GM10847 (cell line): ENCODE results near the gene LCN9.

Experiments
- POLR2A ChIP-seq: IDR thresholded peaks from 2 replicates; pipeline ENCODE4 v1.6.1; 2011; ENCODE audit not compliant: insufficient read length; ENCODE audit errors: extremely low read depth

The LCN9 gene

DNA sequence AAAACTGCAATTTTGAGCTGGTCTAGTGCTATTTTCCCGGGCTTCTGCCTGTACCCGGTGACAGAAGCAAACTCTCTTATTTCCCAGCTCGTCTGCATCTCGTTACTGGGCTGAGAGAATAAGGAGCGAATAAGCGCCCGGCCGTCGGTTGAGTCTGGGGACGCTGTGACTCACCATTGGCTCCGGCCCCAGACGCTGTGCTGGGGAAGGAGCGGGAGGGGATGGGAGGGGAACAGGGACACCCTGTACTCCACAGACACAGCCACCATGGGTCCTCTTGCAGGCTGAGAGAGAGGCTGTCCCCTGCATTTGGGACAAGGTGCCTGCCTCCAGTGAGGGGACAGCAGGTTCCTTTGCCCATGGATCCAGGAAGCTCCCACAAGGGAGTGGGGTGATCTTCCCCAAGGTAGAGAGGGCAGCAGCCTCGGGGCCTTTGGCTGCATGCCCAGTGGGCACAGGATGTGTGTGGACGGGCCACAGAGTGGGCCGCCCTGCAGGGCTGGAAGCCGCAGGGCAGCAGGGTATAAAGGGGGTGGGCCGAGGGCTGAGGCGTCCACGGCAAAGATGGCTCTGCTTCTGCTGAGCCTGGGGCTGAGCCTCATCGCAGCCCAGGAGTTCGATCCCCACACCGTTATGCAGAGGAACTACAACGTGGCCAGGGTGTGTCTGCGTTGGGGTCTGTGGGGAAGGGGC lies at the start of gene LCN9:
Gene LCN9, plus strand, starts transcription at position 552 of the 693 bp plus-strand sequence. Its CDS starts 13 bp downstream, at position 565.
- no peak for TF ChIP-seq POLR2A

- TF ChIP-seq POLR2A: no peak
Measured at GRCh38 chr9:135613946-135614805, 48.9 kb upstream of the LCN9 start.

DNA sequence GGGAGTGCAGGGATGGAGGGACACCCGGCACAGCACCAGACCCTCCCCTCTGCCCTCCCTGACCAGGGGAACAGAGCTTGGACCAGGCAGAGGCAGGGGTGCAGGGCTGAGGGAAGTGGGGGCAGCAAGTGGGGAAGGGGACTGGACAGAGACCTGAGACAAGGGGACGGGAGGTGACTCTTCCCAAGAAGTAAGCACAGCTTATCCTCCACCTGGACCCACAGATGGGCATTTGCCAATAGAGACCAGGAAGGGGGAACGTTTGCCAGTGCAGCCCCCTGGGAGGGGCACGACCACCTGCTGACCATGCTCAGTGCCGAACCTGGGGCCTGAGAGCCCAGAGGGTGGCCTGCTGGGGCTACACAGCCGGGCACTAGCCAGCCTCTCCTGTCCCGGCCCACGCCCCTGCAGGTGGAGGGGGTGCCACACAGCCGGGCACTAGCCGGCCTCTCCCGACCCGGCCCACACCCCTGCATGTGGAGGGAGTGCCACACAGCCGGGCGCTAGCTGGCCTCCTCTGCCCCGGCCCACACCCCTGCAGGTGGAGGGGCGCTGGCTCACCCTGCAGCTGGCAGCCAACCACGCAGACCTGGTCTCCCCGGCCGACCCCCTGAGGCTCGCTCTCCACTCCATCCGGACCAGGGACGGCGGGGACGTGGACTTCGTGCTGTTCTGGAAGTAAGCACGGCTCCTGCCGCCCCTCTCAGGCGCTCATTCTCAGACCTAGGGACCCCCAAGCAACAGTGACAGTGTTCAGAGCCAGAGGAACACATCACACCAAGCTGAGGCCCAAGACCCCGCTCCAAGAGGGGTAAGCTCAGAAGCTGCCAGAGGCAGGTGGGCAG lies 48.1 kb upstream of the LCN9 start:
- TF ChIP-seq POLR2A: no peak

- TF ChIP-seq POLR2A: no peak
Measured at GRCh38 chr9:135615666-135616618, 47.2 kb upstream of the LCN9 start.

GRCh38 chr9:135616619-135617537 lies 46.2 kb upstream of the LCN9 start:
- no peak for TF ChIP-seq POLR2A

DNA sequence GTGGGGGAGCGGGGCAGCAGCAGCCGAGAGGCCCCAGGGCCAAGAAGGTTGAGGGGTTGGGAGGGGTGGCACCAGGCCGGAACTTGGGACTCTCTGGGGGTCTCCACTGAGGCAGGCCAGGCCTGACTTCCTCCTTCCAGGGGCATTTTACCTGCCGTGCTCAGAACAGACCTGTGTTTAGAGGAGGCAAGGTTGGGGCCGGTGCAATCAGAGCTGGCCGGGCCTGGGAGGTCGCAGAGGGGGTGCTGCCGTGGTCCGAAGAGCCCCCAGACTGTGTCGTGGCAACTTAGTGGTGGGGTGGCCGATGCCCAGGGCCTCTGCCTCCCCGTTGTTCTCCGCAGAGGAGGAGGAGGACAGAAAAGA lies 45.6 kb upstream of the LCN9 start:
- TF ChIP-seq POLR2A: no peak

DNA sequence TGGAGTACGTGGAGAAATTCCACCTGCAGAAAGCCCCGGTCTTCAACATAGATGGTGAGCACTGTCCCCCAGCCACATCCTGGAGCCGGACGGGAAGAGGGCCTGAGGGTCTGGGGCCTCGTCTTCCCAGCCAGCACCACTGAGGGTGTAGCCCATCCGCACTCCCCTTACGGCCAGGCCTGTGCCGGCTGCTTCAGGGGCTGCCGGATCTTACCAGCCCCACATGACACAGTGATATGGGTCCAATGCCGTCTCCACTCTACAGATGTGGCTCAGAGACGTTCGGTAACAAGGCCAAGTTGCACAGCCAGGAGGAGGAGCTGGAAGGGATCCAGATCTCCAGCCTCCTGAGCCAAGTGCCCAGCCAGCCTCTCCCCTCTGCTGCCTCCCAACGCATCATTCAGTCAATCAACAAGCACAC lies 45.1 kb upstream of the LCN9 start:
- no peak for TF ChIP-seq POLR2A

DNA sequence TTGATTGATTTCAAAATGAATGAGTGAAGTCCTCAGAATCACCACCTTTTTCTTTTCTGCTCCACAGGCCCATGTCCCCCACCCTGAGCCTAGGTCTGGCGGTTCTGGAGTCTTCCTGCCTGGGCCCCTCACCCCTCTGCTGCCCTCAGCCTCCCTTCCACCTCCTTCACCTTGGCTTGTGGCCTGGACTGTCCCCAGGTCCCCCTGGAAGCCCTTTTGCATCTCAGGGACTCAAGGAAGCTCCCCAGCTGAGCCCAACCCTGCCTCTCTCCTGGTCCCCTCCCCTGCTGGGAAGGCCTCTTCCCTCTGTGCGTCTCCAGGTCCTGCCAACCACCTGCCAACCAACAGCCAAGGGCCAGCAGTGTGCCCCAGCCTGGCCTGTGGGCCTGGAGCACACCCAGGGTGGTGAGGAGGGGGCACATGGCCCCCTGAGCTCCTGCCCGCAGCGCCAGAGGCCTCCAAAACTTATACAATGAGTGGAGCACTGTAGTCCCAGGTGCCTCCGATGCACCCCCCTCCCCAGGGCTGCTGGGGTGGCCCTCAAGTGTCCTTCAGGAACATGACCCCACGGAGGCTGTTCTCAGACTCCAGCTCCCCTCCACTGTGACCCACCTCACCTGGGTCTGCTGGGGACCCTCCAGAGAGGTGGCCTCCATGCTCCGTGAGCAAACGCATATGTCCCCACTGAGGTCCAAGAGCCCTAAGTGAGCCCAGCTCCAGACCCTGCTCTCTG lies 44.1 kb upstream of the LCN9 start:
- TF ChIP-seq POLR2A: no peak

GRCh38 chr9:135619599-135619886 lies 43.6 kb upstream of the LCN9 start:
- TF ChIP-seq POLR2A: no peak

- no peak for TF ChIP-seq POLR2A
Measured at GRCh38 chr9:135620558-135620957, 42.6 kb upstream of the LCN9 start.

GRCh38 chr9:135622415-135623020 lies 40.6 kb upstream of the LCN9 start:
- no peak for TF ChIP-seq POLR2A

GRCh38 chr9:135624282-135624681 lies 38.8 kb upstream of the LCN9 start:
- TF ChIP-seq POLR2A: no peak

DNA sequence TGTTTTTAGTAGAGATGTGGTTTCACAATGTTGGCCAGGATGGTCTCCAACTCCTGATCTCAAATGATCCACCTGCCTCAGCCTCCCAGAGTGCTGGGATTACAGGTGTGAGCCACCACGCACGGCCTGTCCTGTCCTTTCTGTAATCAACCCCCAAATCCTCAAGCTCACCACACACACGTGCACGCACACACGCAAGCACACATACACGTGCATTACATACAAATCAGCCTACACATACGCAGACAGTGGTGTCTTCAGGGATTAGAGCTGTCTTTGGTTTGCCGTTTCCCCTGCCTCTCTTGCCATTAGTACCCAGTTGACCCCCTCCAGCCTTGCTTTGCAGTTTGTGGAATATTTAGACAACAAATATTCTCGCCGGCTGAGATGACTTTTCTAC lies 30.3 kb upstream of the LCN9 start:
- no peak for TF ChIP-seq POLR2A
